ENCODE data around the gene CYTH1.

Gene CYTH1

DNA sequence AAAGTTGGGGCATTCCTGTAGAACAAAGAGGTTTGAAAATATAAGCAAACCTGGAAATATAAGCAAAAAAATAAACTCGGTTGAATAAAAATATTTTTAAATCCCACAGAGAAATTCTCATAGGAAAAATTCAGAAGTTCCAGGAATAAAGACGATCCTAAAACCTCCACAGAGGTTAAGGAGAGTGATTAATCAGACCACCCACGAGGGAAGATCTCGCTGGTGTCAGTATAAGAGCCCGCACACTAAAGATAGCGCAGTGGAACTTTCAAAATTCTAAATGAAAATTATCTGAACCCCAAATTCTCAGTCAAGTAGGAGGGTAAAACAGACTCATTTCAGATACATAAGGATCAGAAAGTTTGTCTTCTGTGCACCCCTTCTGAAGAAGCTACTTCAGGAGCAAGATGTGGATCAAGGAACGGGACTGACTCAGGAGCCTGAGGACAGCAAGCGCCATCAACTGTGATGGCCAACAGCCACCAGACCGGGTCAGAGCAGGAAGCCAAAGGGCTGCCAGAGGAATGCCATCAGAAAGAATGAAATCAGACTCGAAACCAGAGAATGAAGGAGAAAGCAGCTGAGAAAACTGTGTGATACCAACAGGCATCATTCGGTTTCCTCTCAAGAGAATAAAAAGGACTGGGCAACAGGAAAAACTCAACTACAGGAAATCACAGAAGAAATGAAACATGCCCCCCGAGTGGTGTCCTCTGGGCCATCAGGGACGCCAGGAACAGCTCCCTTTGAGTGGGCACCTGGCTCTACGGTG, 66.9 kb downstream of the CYTH1 start:
- DNase-seq (ENCODE audit: low read depth) = no peak

DNA sequence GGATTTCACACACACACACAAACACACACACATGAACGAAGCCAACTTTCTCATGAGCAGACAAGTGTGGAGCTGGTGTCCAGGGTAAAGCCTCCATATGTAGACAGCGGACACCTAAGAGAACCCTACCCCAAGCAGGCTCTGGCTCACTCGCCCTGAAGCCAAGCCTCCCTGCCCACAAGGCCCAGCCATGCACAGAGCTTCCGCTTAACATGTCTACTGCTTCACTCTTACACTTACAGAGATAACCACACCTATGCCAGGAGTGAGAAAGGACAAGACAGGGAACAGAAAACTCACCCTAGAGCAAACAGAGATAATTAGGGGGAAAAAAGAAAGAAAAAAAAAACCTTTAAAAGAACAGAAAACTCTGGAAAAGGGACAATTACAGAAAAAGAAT, 67.5 kb downstream of the CYTH1 start:
- no peak for DNase-seq (ENCODE audit: low read depth)

GRCh38 chr17:78712043-78712442, 70.0 kb downstream of the CYTH1 start:
- DNase-seq (ENCODE audit: low read depth) = no peak

DNA sequence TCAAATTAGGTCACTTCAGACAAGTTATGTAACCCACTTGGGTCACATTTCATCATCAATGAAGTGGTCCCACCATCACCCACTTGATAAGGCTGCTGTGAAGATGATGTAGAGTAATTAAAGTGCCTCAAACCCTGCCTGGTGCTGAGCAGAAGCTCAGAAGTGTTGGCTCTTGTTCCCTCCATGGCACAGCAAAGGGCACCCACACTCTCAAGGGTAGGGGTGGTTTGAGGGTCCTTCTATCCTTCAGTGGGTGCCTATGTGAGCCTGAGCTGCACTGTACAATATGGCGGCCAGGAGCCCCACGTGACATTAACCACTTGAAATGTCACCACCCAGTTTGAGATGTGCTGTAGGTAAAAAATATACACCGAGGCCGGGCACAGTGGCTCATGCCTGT, 71.5 kb downstream of the CYTH1 start:
- no peak for DNase-seq (ENCODE audit: low read depth)

DNA sequence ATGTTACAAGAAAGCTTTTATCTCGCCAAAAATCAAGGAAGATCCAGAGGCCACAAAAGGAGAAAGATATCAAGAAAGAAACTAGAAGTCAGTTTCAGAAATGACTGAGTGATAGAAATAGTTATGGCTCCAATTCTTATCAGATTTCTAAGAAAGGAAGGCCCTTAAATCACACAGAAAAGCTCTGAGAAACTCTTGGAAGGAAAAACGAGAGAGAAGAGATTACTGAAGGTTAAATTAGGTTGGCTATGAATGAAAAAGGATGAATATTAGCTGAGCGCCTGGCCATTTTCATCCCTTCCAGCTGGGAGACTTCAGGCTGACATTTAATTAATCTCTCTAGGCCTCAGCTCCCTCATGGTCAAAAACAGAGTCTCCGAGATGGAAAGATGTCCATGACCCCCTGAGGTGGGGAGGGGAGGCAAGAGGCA, 72.3 kb downstream of the CYTH1 start:
- no peak for DNase-seq (ENCODE audit: low read depth)

DNA sequence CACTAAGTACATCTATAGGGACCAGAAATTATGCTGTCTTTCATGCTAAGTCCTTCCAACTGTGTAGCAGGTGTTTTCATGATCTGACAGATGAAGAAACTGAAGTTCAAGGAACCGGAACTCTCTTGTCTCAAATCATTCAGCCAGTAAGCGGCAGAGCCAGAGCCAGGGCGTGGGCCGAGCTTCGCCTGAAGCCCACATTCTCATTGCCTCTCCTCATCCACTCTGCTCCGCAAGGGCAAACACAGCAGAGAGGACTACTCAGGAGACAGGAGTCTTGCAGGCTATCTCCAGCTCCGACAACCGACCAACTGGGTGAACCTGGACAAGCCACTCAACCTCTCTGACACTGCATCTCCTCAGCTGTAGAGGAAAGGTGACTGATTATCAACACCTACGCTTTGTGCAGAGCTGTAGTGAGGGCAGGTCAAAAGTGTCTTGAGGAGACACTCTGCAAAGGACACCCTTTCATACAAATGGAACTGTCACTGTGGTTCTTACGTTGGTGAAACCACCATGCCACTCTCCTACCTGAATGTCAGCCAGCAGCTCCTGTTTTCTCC, 72.9 kb downstream of the CYTH1 start:
- no peak for DNase-seq (ENCODE audit: low read depth)

GRCh38 chr17:78708510-78708973, 73.5 kb downstream of the CYTH1 start:
- DNase-seq (ENCODE audit: low read depth) = peak; percentile 32

GRCh38 chr17:78707923-78708322, 74.2 kb downstream of the CYTH1 start:
- no peak for DNase-seq (ENCODE audit: low read depth)

- no peak for DNase-seq (ENCODE audit: low read depth)
These were observed 75.1 kb downstream of the CYTH1 start for GRCh38 chr17:78707016-78707415.

GRCh38 chr17:78706271-78706915, 75.7 kb downstream of the CYTH1 start:
- DNase-seq (ENCODE audit: low read depth) = no peak

DNA sequence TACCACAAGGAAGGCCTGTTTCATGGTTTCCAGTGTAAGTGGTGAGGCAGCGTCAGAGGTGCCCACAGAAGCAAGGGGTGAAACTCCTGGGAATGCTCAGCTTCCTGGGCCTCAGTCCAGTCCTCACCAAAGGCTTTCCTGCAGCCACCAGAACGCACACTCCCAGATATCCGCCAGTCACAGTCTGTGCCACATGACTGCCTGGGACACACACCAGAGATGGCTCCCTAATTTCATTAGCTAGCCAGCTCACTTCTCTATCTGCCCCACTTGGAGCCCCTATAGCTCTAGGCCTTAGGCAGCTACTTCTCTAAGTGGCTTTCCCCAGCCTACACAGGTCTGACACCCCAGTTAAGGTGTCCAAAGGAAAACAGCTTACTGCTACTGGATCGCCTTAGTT, 77.0 kb downstream of the CYTH1 start:
- DNase-seq (ENCODE audit: low read depth) = no peak

- no peak for DNase-seq (ENCODE audit: low read depth)
These were observed 77.5 kb downstream of the CYTH1 start for GRCh38 chr17:78704594-78704993.

GRCh38 chr17:78697554-78698343, 84.3 kb downstream of the CYTH1 start:
- DNase-seq (ENCODE audit: low read depth) = no peak

- DNase-seq (ENCODE audit: low read depth) = no peak
These were observed 85.0 kb downstream of the CYTH1 start for GRCh38 chr17:78697122-78697521.

GRCh38 chr17:78696016-78696982, 85.8 kb downstream of the CYTH1 start:
- no peak for DNase-seq (ENCODE audit: low read depth)

DNA sequence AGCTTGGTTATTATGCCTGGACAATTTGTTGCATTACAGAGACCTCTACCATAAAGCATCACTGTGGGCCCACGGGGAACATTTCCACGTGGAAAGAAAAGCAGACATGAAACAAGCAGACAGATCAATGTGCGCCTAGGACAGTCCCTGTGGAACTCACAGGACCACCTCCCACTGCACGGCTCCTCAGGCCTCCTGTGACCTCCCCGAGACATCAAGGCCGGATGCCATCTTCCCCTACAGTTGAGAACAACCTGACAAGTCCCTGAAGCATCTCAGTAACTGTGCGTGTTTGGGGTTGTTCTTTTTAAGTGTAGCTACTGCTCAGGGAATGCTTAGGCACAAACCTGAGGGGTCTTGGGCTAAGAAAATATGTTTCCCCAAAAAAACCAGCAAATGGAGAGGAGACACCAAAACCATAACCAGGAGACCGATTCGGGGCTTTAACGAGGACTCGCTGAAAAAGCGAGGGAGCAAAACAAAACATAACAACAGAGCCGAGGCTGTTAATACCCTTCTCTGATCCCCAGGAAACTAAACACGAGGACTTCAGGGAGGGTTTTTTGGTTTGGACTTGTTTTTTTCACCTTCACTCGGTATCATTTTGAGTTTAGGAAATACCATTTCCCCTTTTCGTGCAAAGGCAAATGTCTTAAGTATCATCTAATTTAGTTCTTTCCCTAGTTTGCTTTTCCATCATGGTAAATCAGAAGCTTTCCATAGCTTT, 87.1 kb downstream of the CYTH1 start:
- no peak for DNase-seq (ENCODE audit: low read depth)

- no peak for DNase-seq (ENCODE audit: low read depth)
These were observed 88.6 kb downstream of the CYTH1 start for GRCh38 chr17:78693346-78694083.

GRCh38 chr17:78692460-78693010, 89.5 kb downstream of the CYTH1 start:
- DNase-seq (ENCODE audit: low read depth) = no peak

DNA sequence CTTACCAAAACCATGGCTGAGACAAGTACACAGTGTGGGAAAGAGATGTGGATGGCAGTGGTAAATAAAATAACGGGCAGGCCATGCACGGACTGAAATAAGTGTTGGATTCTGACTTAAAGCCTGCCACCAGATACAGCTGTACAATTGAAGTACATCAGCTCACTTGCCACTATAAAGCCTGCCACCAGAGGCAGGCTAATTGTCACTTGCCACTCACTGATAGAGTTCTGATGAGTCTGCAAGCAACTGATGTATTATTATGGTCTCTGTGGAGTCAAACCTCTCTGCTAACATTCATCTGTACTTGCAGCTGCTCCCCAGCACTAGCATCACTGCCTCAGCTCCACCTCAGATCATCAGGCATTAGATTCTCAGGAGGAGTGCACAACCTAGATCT, 93.0 kb downstream of the CYTH1 start:
- DNase-seq (ENCODE audit: low read depth) = no peak

DNA sequence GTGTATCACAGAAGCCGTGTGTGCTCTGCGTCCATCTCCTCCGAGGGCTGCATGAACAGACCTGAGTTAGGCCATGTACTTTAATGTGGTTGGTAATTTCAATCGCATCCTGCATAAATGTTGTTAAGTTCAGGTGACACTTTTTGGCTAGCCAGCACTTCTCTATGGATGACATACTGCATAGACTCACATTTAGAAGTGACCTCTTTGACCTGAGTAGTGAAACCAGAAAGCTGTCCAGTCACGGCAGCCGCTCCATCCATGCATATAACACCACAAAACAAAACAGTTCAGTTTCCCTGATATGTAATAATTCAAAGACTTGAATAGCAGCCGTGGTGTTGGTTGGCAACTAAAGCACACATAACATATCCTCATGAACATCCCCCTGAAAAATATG, 94.1 kb downstream of the CYTH1 start:
- DNase-seq (ENCODE audit: low read depth) = no peak
